Measurements from ENCODE around the gene GNL3. TPM values are rescaled to one million over a fixed set of nuclear protein-coding genes. Genes with fewer than 3 reads are reported as not detected.

The GNL3 gene
- total RNA-seq, 2 experiments from 2014 or later = 104 to 106 TPM

DNA sequence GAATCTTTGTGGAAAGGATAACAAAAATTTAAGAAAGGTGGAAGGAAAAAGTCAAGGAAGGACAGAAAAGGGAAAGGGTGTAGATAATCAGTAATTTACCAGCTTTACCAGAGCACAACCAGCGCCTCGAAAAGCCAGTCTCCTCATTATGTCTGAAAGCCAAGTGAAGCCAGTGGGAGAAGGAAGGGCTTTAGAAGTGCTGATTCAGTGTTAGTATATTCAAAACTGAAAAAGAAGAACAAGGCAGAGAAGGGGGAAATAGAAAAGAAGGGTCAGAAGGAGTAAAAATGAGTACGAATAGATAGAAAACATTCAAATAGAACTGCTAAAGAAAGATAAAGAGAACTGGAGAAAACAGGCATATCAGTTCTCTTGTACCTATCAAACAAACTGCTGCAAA, 4.2 kb upstream of the GNL3 start:
- peaks cover 70% of the 10 kb centered on the region for H3K4me1 Mint-ChIP-seq (ENCODE audit: low read depth)
- peak overlapping the region; percentile 13 for H3K4me3 Mint-ChIP-seq
- CTCF ChIA-PET = no interaction called here
- peaks cover 75% of the 10 kb centered on the region for H3K36me3 Mint-ChIP-seq (ENCODE audit: low read depth)
- no peaks in the 10 kb centered on the region for H3K27me3 Mint-ChIP-seq
- peak overlapping the region; percentile 71 for H3K27ac Mint-ChIP-seq
- Histone ChIP-seq H3K36me3 (ENCODE audit: insufficient read depth, low read length) (peaks cover 46% of the 10 kb centered on the region), H3K9me3 (ENCODE audit: control insufficient read depth in 1 of 2, insufficient read depth in 1 of 2, low read length in 2 of 2) (no peaks in the 10 kb centered on the region), H3K4me3 (ENCODE audit: low read length) (no peak overlapping the region), H3K27me3 (ENCODE audit: control insufficient read depth in 1 of 2, insufficient read depth in 2 of 2, low read length in 2 of 2) (no peaks in the 10 kb centered on the region), H3K27ac (ENCODE audit: low read depth in 1 of 2, low read length in 2 of 2) (no peak overlapping the region), H3K4me1 (ENCODE audit: insufficient read depth, low read length) (peaks cover 14% of the 10 kb centered on the region)
- ATAC-seq (ENCODE audit: poor library complexity) (no peak), DNase-seq (no peak)
- TF ChIP-seq, protein P1, sequence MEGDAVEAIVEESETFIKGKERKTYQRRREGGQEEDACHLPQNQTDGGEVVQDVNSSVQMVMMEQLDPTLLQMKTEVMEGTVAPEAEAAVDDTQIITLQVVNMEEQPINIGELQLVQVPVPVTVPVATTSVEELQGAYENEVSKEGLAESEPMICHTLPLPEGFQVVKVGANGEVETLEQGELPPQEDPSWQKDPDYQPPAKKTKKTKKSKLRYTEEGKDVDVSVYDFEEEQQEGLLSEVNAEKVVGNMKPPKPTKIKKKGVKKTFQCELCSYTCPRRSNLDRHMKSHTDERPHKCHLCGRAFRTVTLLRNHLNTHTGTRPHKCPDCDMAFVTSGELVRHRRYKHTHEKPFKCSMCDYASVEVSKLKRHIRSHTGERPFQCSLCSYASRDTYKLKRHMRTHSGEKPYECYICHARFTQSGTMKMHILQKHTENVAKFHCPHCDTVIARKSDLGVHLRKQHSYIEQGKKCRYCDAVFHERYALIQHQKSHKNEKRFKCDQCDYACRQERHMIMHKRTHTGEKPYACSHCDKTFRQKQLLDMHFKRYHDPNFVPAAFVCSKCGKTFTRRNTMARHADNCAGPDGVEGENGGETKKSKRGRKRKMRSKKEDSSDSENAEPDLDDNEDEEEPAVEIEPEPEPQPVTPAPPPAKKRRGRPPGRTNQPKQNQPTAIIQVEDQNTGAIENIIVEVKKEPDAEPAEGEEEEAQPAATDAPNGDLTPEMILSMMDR (IDR thresholded peaks at IDR 0.05) = no peak
- POLR2A ChIA-PET = interaction anchor here (1.2 kb wide), 1 partner anchor 24 kb away, joined by 3 read pairs; the partner anchor contains the start of genes GLT8D1 and SPCS1
- no peaks in the 10 kb centered on the region for H3K9me3 Mint-ChIP-seq
- intact Hi-C loops (cut with DNase I, micrococcal nuclease) = loop anchor here in 1 of 2 experiments (5.0 to 10.0 kb wide), 2 partner anchors 224 to 397 kb away; partner anchors contain the start of genes GLYCTK and NISCH

DNA sequence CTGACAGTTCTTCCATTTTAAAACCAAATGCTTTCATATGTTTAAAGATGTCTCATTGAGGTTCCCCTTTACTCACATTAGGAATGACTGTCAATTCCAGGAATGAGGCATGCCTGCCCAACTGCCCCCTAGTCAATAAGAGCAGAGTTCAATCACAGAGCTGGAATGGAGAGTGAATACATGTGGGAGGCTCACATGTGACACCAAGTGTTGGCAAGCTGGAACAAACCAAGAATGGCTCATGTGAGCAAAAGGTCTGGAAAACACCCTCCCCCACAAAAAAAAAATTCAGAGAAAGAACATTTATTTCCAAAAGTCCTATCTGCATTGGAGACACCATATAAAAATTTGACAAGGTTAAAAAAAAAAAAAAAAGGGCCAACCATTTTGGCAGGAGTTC, 3.8 kb upstream of the GNL3 start:
- ChIA-PET CTCF (no interaction called here), POLR2A (interaction anchor here (1.2 kb wide), 1 partner anchor 24 kb away, joined by 3 read pairs; the partner anchor contains the start of genes GLT8D1 and SPCS1)
- Mint-ChIP-seq H3K4me1 (ENCODE audit: low read depth) (peaks cover 70% of the 10 kb centered on the region), H3K9me3 (no peaks in the 10 kb centered on the region), H3K27me3 (no peaks in the 10 kb centered on the region), H3K4me3 (peak overlapping the region; percentile 13), H3K27ac (peak overlapping the region; percentile 71), H3K36me3 (ENCODE audit: low read depth) (peaks cover 75% of the 10 kb centered on the region)
- Histone ChIP-seq H3K36me3 (ENCODE audit: insufficient read depth, low read length) (peaks cover 44% of the 10 kb centered on the region), H3K4me1 (ENCODE audit: insufficient read depth, low read length) (peaks cover 17% of the 10 kb centered on the region), H3K27me3 (ENCODE audit: control insufficient read depth in 1 of 2, insufficient read depth in 2 of 2, low read length in 2 of 2) (no peaks in the 10 kb centered on the region), H3K9me3 (ENCODE audit: control insufficient read depth in 1 of 2, insufficient read depth in 1 of 2, low read length in 2 of 2) (no peaks in the 10 kb centered on the region), H3K4me3 (ENCODE audit: low read length) (no peak overlapping the region), H3K27ac (ENCODE audit: low read depth in 1 of 2, low read length in 2 of 2) (no peak overlapping the region)
- DNase-seq (peak in 2 of 14 experiments; percentile 28 to 29), ATAC-seq (ENCODE audit: poor library complexity) (no peak)
- intact Hi-C loops (cut with DNase I, micrococcal nuclease) = loop anchor here in 1 of 2 experiments (5.0 to 10.0 kb wide), 2 partner anchors 225 to 397 kb away; partner anchors contain the start of genes GLYCTK and NISCH
- TF ChIP-seq, protein P1 (IDR thresholded peaks at IDR 0.05) = no peak

DNA sequence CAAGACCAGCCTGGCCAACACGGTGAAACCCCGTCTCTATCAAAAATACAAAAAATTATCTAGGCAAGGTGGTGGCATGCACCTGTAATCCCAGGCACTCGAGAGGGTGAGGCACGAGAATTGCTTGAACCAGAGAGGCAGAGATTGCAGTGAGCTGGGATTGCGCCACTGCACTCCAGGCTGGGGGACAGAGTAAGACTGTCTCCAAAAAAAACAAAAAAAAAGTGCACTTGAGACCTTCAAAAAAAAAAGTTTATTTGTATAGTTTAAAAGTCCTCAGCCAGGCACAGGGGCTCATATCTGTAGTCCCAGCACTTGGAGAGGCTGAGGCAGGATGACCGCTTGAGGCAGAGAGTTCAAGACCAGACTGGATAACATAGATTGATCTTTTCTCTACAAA, 2.2 kb upstream of the GNL3 start:
- no peaks in the 10 kb centered on the region for H3K27me3 ChIP-seq (ENCODE audit: control insufficient read depth in 1 of 2, insufficient read depth in 2 of 2, low read length in 2 of 2)
- H3K36me3 ChIP-seq (ENCODE audit: insufficient read depth, low read length) = peaks cover 46% of the 10 kb centered on the region
- Mint-ChIP-seq H3K4me1 (ENCODE audit: low read depth) (peaks cover 69% of the 10 kb centered on the region), H3K27me3 (no peaks in the 10 kb centered on the region), H3K36me3 (ENCODE audit: low read depth) (peaks cover 78% of the 10 kb centered on the region), H3K27ac (peak overlapping the region; percentile 97), H3K9me3 (no peaks in the 10 kb centered on the region), H3K4me3 (peak overlapping the region; percentile 51)
- H3K4me1 ChIP-seq (ENCODE audit: insufficient read depth, low read length) = peaks cover 21% of the 10 kb centered on the region
- ChIA-PET CTCF (no interaction called here), POLR2A (interaction anchor here (0.6 kb wide), 1 partner anchor 137 kb away, joined by 3 read pairs; no protein-coding TSS in a partner anchor)
- no peak overlapping the region for H3K4me3 ChIP-seq (ENCODE audit: low read length)
- DNase-seq (no peak), ATAC-seq (ENCODE audit: poor library complexity) (no peak)
- TF ChIP-seq, protein P1 (IDR thresholded peaks at IDR 0.05) = no peak
- no peaks in the 10 kb centered on the region for H3K9me3 ChIP-seq (ENCODE audit: control insufficient read depth in 1 of 2, insufficient read depth in 1 of 2, low read length in 2 of 2)
- H3K27ac ChIP-seq (ENCODE audit: low read depth in 1 of 2, low read length in 2 of 2) = no peak overlapping the region
- intact Hi-C loops (cut with DNase I, micrococcal nuclease) = loop anchor here in 1 of 2 experiments (2.0 to 10.0 kb wide), 4 partner anchors 147 to 1011 kb away; partner anchors contain the start of genes GLYCTK, NISCH and UQCC5
